K562 (cell line): Measurements from ENCODE around the gene ZMYM2.

Source experiments
- CHD2 ChIP-seq: IDR thresholded peaks from 2 replicates; pipeline ENCODE4 v1.6.1; 2011; ENCODE audit warnings: low read depth, low read length
- CTCF ChIP-seq, 3 experiments: IDR thresholded peaks in 2 of 3; conservative IDR thresholded peaks in 1 of 3; 2 replicates each; pipeline ENCODE4 v1.5.1; 2011 to 2012; ENCODE audit warnings: low read length in 3 of 3, mild to moderate bottlenecking in 3 of 3, control low read depth in 2 of 3, improper control_type of control experiment in 1 of 3, inconsistent platforms in 1 of 3, low read depth in 1 of 3, mixed read lengths in 1 of 3, moderate library complexity in 1 of 3; ENCODE audit not compliant: insufficient read depth in 2 of 3
- EP300 ChIP-seq: IDR thresholded peaks from 2 replicates; pipeline ENCODE4 v1.6.1; 2012; ENCODE audit warnings: low read length, improper control_type of control experiment
- EZH2 ChIP-seq: IDR thresholded peaks from 2 replicates; pipeline ENCODE4 v1.6.1; 2012; ENCODE audit warnings: low read depth, mild to moderate bottlenecking, inconsistent platforms, low read length, borderline replicate concordance
- KDM1A ChIP-seq, 2 experiments: fragments of 450-650 bp; IDR thresholded peaks; 2 replicates each; pipeline ENCODE4 v1.6.1; 2016; ENCODE audit warnings: mild to moderate bottlenecking in 2 of 2
- MAX ChIP-seq: sonication (generic); formaldehyde crosslinking; IDR thresholded peaks from 2 replicates; pipeline ENCODE4 v1.9.0; 2022; ENCODE audit warnings: mild to moderate bottlenecking, missing genetic modification reagents
- MTA2 ChIP-seq: fragments of 450-650 bp; IDR thresholded peaks from 2 replicates; pipeline ENCODE4 v1.6.1; 2016; ENCODE audit warnings: low read depth
- NRF1 ChIP-seq, 2 experiments: fragments of 450-650 bp; IDR thresholded peaks in 1 of 2; conservative IDR thresholded peaks in 1 of 2; 2 replicates each; pipeline ENCODE4 v1.6.1; 2014; ENCODE audit warnings: mild to moderate bottlenecking in 2 of 2
- POLR2A ChIP-seq: fragments of 450-650 bp; conservative IDR thresholded peaks from 2 replicates; pipeline ENCODE4 v1.6.1; 2016
- POLR2AphosphoS2 ChIP-seq: IDR thresholded peaks from 2 replicates; pipeline ENCODE4 v1.6.1; 2012; ENCODE audit warnings: low read length, improper control_type of control experiment
- SP1 ChIP-seq: sonication (generic); formaldehyde crosslinking; IDR thresholded peaks from 2 replicates; pipeline ENCODE4 v1.8.1; 2022; ENCODE audit warnings: mild to moderate bottlenecking, missing genetic modification reagents
- SP2 ChIP-seq: IDR thresholded peaks from 2 replicates; pipeline ENCODE4 v1.6.1; 2011; ENCODE audit warnings: mild to moderate bottlenecking, low read depth, low read length, moderate library complexity; ENCODE audit not compliant: poor library complexity, severe bottlenecking; ENCODE audit errors: extremely low read depth

GRCh38 chr13:19962894-19963293, 4.4 kb downstream of the ZMYM2 start:
- TF ChIP-seq KDM1A (IDR thresholded peaks at IDR 0.05) = no peak
- TF ChIP-seq MTA2 = no peak
- no peak for TF ChIP-seq CHD2
- no peak for TF ChIP-seq SP1 (CRISPR knock-in tag)
- TF ChIP-seq EZH2 = no peak
- no peak for TF ChIP-seq MAX (CRISPR knock-in tag)
- TF ChIP-seq CTCF (IDR thresholded peaks at IDR 0.05 in 2 of 3, conservative IDR thresholded peaks at IDR 0.05 in 1 of 3; ENCODE audit: insufficient read depth in 2 of 3, low read depth in 1 of 3, low read length in 3 of 3) = no peak
- TF ChIP-seq EP300 = no peak
- no peak for TF ChIP-seq SP2
- TF ChIP-seq POLR2AphosphoS2 = no peak
- TF ChIP-seq NRF1 (conservative IDR thresholded peaks at IDR 0.05 in 1 of 2, IDR thresholded peaks at IDR 0.05 in 1 of 2) = no peak
- no peak for TF ChIP-seq POLR2A
